Esophagus squamous epithelium (tissue), 4 donors: ENCODE results near the gene ANO2.

Source experiments
- POLR2A ChIP-seq, 4 donors: fragments of 450-650 bp; IDR thresholded peaks; one replicate each; pipeline ENCODE4 v1.6.1; 2017; ENCODE audit warnings: antibody characterized with exemption in 4 of 4, mild to moderate bottlenecking in 4 of 4, moderate library complexity in 3 of 4
- TF ChIP-seq, protein P1 (sequence below), 6 experiments: fragments of 450-650 bp in 4 of 6; fragments of 200-600 bp in 2 of 6; sonication (generic) in 2 of 6; IDR thresholded peaks; one replicate each; pipeline ENCODE4 v1.5.1; 2016 to 2019; ENCODE audit warnings: antibody characterized with exemption in 6 of 6, mild to moderate bottlenecking in 4 of 6, moderate library complexity in 4 of 6

DNA sequence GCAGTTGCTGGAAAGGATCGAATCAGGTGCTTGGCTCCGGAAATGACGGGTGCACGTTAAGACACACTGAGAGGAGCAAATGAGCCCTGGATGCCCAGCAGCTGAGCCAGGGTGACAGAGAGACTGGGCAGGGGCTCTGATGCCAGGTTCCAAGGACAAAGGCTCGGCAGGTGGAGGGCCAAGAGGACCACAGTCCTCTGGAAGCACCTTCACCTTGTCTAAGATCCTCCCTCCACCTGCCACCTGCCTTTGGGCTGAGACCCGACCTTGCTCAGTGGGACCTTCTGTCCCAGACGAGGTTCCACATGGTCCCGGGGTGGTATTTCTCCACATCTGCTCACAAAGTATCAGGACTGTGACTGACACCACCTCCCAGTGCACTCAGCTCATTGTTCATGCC is 1.0 kb downstream of the ANO2 start:
- TF ChIP-seq, protein P1, sequence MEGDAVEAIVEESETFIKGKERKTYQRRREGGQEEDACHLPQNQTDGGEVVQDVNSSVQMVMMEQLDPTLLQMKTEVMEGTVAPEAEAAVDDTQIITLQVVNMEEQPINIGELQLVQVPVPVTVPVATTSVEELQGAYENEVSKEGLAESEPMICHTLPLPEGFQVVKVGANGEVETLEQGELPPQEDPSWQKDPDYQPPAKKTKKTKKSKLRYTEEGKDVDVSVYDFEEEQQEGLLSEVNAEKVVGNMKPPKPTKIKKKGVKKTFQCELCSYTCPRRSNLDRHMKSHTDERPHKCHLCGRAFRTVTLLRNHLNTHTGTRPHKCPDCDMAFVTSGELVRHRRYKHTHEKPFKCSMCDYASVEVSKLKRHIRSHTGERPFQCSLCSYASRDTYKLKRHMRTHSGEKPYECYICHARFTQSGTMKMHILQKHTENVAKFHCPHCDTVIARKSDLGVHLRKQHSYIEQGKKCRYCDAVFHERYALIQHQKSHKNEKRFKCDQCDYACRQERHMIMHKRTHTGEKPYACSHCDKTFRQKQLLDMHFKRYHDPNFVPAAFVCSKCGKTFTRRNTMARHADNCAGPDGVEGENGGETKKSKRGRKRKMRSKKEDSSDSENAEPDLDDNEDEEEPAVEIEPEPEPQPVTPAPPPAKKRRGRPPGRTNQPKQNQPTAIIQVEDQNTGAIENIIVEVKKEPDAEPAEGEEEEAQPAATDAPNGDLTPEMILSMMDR (IDR thresholded peaks at IDR 0.05): no peak
- no peak for TF ChIP-seq POLR2A (IDR thresholded peaks at IDR 0.05)
